ENCODE data around the gene PLP1.
A peak's percentile ranks its signal among the peaks of the same experiment; 100 is the strongest.

PLP1 gene

GRCh38 chrX:103830848-103831247 is 54.2 kb downstream of the PLP1 start:
- in situ Hi-C loops (cut with HindIII; ENCODE audit: low sequenced_read_pairs), result no loop called here
- DNase-seq (ENCODE audit: low read depth, low spot score), result no peak
- TF ChIP-seq CTCF (IDR thresholded peaks at IDR 0.05; ENCODE audit: low read depth, low read length), result no peak
- H3K4me3 ChIP-seq (ENCODE audit: low read depth, low read length), result no peak overlapping the region

DNA sequence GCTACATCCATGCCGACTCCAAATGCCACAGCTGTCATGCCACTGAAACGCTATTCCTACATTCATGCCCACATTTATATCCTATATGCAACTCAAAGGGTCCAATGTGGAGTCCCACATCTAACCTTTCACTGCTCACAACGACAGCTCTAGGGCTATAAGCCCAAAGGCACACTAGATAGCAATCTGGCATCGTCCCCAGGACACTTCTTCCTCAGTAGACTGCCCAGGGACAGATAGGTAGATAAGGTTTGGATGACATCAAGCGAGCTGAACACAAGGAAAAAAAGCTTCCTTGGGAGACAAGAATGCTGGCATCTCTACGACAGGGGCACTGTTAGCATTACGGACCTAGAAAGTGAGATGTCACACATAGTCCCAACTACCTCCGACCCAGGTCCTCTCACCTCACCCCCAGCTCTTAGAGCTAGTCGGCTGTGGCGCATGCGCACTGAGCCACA is 54.7 kb downstream of the PLP1 start:
- TF ChIP-seq CTCF (IDR thresholded peaks at IDR 0.05; ENCODE audit: low read depth, low read length), result no peak
- H3K4me3 ChIP-seq (ENCODE audit: low read depth, low read length), result peak overlapping the region; percentile 53
- DNase-seq (ENCODE audit: low read depth, low spot score), result peak; percentile 24
- in situ Hi-C loops (cut with HindIII; ENCODE audit: low sequenced_read_pairs), result no loop called here

GRCh38 chrX:103831803-103832544 is 55.3 kb downstream of the PLP1 start, which contains the start of gene RAB9B:
RAB9B (minus strand) TSS chrX:103832257; CDS start chrX:103825784, 6,473 bp downstream.
- no peak for TF ChIP-seq CTCF (IDR thresholded peaks at IDR 0.05; ENCODE audit: low read depth, low read length)
- in situ Hi-C loops (cut with HindIII; ENCODE audit: low sequenced_read_pairs), result no loop called here
- peak; percentile 10 for DNase-seq (ENCODE audit: low read depth, low spot score)
- H3K4me3 ChIP-seq (ENCODE audit: low read depth, low read length), result peak within 1 kb of the TSS; percentile 53

DNA sequence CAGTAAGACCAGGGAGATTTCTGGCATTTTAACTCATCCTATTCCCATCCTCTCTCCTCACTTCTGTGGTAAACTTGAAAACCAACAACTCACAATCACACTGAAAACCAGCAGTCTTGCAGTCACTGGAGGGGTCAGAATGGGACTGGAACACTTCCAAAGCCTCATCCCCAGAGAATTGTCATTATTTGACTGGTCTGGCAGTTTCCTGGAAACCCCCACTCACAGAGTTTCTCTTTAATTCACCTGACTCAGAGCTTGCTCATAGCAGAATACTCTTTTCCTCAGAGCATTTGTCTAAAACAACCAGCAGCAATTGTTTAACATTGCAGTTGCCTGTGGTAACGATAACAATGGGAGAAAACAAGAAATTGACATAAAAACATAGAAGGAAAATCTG is 62.8 kb downstream of the PLP1 start:
- DNase-seq (ENCODE audit: low read depth, low spot score), result no peak
- no peak overlapping the region for H3K4me3 ChIP-seq (ENCODE audit: low read depth, low read length)
- no peak for TF ChIP-seq CTCF (IDR thresholded peaks at IDR 0.05; ENCODE audit: low read depth, low read length)
- in situ Hi-C loops (cut with HindIII; ENCODE audit: low sequenced_read_pairs), result no loop called here

All from astrocyte of the spinal cord (primary cell).